Left ventricle myocardium inferior (tissue), 1 donor: ENCODE results near the gene PLXNB1. TPM values are rescaled to one million over a fixed set of nuclear protein-coding genes. Genes with fewer than 3 reads are reported as not detected.

Experiments used
- DNase-seq: peaks from one replicate; pipeline ENCODE4 v3.0.0-alpha.2; 2020
- H3K27ac ChIP-seq: fragments of 200-600 bp; replicated peaks from 2 replicates; pipeline ENCODE4 v1.8.0; 2021
- H3K27me3 ChIP-seq: fragments of 200-600 bp; 2 replicates; pipeline ENCODE4 v1.8.0; 2021; ENCODE audit warnings: low read depth
- H3K36me3 ChIP-seq: fragments of 200-600 bp; 2 replicates; pipeline ENCODE4 v1.8.0; 2021
- H3K4me1 ChIP-seq: fragments of 200-600 bp; 2 replicates; pipeline ENCODE4 v1.8.0; 2021
- H3K4me3 ChIP-seq: fragments of 200-600 bp; 2 replicates; pipeline ENCODE4 v1.8.0; 2021; ENCODE audit warnings: mild to moderate bottlenecking, moderate library complexity
- H3K9me3 ChIP-seq: fragments of 200-600 bp; replicated peaks from 2 replicates; pipeline ENCODE4 v1.8.0; 2021
- CTCF ChIP-seq: fragments of 200-600 bp; IDR thresholded peaks from 2 replicates; pipeline ENCODE4 v1.8.0; 2021; ENCODE audit warnings: antibody characterized with exemption, mild to moderate bottlenecking, borderline replicate concordance
- intact Hi-C: fragments of 100-400 bp; cut with micrococcal nuclease; formaldehyde crosslinking; loops from one replicate; pipeline ENCODE4 v1.11.0; 2022
- total RNA-seq: library from RNA; stranded (reverse); fragmentation: NEBNext Ultra II Directional; extraction: Animal tissue kit (Norgen Biotek cat#: 25700); gene quantifications from one replicate; pipeline ENCODE4 v1.2.1, GENCODE V29; 2021
- donor health status: DM: no; HTN: yes; CAD: no; lungs with severe emphysema.

PLXNB1 gene
- total RNA-seq, 1 donor from 2014 or later, result 42.6 TPM

DNA sequence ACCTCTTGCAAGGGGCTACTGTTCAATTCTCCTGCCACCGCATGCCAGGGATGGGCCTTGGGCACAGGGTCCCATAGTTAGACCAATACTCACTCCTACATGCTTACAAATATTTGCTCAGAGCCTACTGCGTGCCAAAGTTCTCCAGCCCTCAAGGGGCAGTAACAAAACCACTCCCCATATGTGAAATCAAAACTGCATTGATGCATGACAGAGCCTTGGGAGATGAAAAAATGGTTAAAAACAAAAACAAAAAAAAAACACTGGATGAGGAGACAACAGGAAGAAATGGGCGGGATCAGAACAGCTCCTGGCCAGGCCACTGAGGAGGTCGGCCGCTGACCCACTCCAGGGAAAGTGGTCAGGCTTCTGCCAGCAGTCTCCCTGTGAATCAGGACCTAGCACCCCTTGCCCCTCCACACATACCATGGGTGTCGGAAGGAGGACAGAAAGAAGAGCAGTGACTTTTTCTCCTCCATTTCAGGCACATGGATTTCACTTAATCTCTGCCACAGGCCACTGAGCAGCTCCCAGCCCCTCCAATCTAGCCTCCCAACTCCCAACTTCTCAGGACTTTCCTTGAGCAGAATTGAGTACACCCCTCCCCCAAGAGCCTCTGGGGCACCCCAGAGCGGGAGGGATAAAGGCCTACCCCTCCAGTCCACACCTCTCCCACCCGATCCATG lies 2.8 kb downstream of the PLXNB1 start:
- no peak for TF ChIP-seq CTCF
- no peaks in the 10 kb centered on the region for H3K9me3 ChIP-seq
- H3K4me1 ChIP-seq, result peaks cover 82% of the 10 kb centered on the region
- intact Hi-C loops, result no loop called here
- peaks cover 3% of the 10 kb centered on the region for H3K36me3 ChIP-seq
- no peak for DNase-seq
- H3K27ac ChIP-seq, result peak overlapping the region; percentile 94
- peak overlapping the region; percentile 92 for H3K4me3 ChIP-seq
- no peaks in the 10 kb centered on the region for H3K27me3 ChIP-seq

DNA sequence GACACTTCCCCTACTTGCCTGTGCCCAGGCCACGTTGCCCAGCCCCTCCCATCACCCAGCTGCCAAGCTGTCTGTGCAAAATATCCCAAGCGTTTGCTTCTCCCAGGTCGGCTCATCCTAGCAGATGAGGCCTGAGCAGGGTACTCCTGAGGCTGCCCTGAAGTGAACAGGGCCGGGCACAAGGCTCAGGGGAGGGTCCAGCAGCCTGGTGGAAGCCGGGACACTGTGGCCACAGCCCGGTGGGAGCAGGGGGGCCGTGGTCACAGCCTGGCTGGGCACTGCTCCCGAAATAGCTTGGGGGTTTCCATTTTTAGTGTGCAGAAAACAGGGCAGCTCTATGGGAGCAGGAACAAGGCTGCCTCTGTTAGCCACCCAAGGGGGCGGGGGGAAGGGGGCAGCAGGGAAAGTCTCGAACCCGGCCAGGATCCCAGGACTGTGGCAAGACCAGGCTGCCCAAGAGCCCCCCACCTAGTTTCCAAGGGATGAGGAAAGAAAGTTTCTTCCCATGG lies 3.4 kb downstream of the PLXNB1 start:
- Histone ChIP-seq H3K27me3 (no peaks in the 10 kb centered on the region), H3K4me3 (peak overlapping the region; percentile 92), H3K27ac (peak overlapping the region; percentile 94), H3K36me3 (no peaks in the 10 kb centered on the region), H3K9me3 (no peaks in the 10 kb centered on the region), H3K4me1 (peaks cover 88% of the 10 kb centered on the region)
- peak; percentile 69 for DNase-seq
- TF ChIP-seq CTCF, result no peak
- intact Hi-C loops, result no loop called here

DNA sequence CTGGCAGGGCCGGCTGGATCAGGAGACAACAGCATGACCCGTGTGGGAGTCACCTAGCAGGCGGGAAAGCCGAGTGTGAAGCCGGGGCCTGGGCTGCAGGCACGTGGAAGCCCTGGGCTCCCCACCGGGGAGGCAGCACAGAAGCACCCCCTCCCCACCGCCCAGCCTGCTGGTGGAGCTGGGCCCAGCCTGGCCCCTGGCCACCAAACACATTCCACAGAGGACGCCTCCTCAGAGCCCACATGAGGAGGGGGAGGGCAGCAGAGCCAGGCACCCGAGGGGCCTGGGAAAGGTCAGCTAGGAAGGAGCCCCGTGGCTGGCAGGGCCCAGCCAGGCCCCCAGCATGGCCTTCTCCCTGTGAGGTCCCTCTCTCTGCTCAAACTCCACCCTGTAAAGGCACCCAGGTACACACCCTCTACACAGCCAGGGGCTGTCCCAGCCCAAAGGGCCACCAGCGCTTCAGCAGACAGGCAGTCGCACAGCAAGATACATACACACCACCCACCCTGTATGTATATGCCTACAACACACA lies 4.5 kb downstream of the PLXNB1 start:
- peak overlapping the region; percentile 94 for H3K27ac ChIP-seq

DNA sequence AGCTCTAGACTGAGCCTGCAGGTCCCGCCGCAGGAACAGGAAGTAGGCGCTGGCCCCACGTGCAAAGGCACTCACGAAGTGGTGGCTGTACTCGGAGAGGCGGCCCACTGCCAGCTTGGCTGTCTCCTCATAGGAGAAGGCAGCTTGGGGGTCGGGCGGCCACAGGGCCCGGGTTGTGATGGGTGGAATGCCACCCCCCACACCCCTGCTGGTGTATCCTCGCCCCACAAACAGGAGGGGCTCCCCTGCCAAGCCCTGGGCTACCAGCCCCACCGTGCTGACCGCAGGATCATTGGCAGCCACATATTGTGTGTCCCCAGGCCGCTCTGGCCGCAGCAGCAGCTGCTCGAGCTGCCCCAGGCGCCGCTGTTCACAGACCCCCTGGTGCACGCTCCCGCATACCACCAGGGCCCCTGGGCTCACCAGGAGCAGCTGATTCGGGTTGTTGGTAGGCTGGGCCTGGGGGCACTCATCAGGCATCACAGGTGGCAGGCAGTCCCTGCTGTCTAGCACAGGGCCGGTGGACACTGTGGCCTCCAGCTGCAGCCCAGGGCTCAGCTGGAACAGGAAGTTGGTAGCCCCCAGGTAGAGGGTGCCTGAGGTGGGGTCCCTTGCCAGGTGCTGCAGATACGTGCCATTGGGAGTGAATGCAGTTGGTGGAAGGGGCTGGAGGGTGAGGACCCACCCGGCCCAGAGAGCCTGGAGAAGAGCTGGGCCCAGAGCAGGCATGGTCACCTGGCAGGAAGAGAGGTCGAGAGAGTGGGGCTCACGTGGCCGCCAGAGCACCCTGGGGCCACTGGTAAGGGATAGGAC lies 5.8 kb downstream of the PLXNB1 start:
- Histone ChIP-seq H3K4me3 (no peak overlapping the region), H3K36me3 (peaks cover 14% of the 10 kb centered on the region), H3K4me1 (peaks cover 80% of the 10 kb centered on the region), H3K27me3 (no peaks in the 10 kb centered on the region), H3K9me3 (no peaks in the 10 kb centered on the region), H3K27ac (peak overlapping the region; percentile 94)
- intact Hi-C loops, result no loop called here
- TF ChIP-seq CTCF, result no peak
- no peak for DNase-seq

More for the DNA sequence above, 4.5 kb downstream of the PLXNB1 start:
- intact Hi-C loops, result no loop called here
- Histone ChIP-seq H3K4me3 (peak overlapping the region; percentile 92), H3K36me3 (peaks cover 4% of the 10 kb centered on the region), H3K9me3 (no peaks in the 10 kb centered on the region), H3K27me3 (no peaks in the 10 kb centered on the region), H3K4me1 (peaks cover 91% of the 10 kb centered on the region)
- TF ChIP-seq CTCF, result no peak
- peak; percentile 61 for DNase-seq

GRCh38 chr3:48423241-48423882 lies 6.5 kb downstream of the PLXNB1 start:
- Histone ChIP-seq H3K36me3 (peaks cover 20% of the 10 kb centered on the region), H3K27ac (no peak overlapping the region), H3K4me1 (peaks cover 73% of the 10 kb centered on the region), H3K27me3 (no peaks in the 10 kb centered on the region), H3K9me3 (no peaks in the 10 kb centered on the region), H3K4me3 (no peak overlapping the region)
- TF ChIP-seq CTCF, result no peak
- DNase-seq, result no peak
- intact Hi-C loops, result no loop called here
